ENCODE measurements around the gene GMCL2. TPM values are rescaled to one million over a fixed set of nuclear protein-coding genes. Genes with fewer than 3 reads are reported as not detected.

The GMCL2 gene
- total RNA-seq, 6 experiments from 2014 or later = not detected

DNA sequence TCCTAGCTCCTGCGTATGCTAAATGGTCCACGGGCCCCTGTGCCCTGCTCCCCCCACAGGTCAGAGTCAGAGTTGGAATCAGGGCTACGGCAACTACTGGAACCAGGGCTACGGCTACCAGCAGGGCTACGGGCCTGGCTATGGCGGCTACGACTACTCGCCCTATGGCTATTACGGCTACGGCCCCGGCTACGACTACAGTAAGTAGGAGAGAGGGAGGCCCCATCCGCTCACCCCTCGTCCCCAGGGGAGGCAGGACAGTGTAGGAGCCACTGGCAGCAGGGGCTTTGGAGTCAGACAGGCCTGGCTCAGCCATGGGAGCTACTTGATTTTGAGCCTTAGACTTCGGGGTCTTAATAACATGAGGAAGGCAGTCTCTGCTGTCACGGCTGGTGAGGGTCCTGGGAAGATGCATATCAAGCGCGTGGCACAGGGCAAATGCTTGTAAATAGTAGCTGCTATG, 22.9 kb upstream of the GMCL2 start:
- WGBS (ENCODE audit: insufficient coverage, low coverage, low lambda C conversion rate, missing lambda C conversion rate) = 40% methylated on average over 1 of the region's 18 CpGs
- Histone ChIP-seq H3K36me3 (peaks cover 24 to 70% (median 48%) of the 10 kb centered on the region in 4 donors), H3K9me3 (no peaks in the 10 kb centered on the region), H3K4me3 (no peak overlapping the region), H3K27me3 (no peaks in the 10 kb centered on the region), H3K27ac (no peak overlapping the region), H3K4me1 (peaks cover 0 to 61% (median 21%) of the 10 kb centered on the region in 4 donors)
- peak in 1 of 3 donors; percentile 45 for DNase-seq
- TF ChIP-seq POLR2A (IDR thresholded peaks at IDR 0.05) = no peak
- TF ChIP-seq CTCF (IDR thresholded peaks at IDR 0.05) = no peak
- ATAC-seq = no peak
- intact Hi-C loops (cut with DNase I) = no loop called here

DNA sequence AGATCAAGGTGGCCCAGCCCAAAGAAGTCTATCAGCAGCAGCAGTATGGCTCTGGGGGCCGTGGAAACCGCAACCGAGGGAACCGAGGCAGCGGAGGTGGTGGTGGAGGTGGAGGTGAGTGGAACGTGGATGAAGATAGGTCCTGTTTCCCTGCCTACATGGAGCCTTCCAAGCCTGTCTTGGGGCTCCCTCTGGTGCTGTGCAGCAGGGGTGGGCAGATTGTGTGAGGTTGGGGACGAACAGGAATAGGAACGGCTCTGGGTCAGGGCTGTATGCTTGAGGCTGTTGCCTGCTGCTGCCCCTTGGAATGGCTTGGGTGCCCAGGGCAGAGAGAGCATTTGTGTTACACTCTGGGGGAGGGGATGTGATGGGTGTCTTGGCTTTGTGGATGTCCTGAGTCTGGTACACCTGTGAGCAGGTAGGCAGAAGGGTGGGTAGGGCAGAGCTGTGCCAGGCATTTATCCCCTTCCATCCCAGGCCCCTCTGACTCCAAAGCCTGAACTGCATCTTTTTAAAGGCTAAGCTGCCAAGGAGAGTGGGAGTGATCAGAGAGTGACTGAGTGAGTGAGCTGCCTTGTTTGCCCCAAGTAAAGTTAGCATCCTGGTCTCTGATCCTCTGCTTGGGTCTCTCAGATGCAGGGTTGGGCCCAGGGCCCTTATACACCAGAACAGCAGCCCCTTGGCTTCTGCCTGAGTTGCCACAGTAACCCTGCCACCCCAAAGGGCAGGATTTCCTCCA, 22.3 kb upstream of the GMCL2 start:
- Histone ChIP-seq H3K9me3 (no peaks in the 10 kb centered on the region), H3K36me3 (peaks cover 24 to 69% (median 45%) of the 10 kb centered on the region in 4 donors), H3K4me3 (no peak overlapping the region), H3K27ac (no peak overlapping the region), H3K4me1 (peaks cover 0 to 55% (median 18%) of the 10 kb centered on the region in 4 donors), H3K27me3 (no peaks in the 10 kb centered on the region)
- intact Hi-C loops (cut with DNase I) = no loop called here
- ATAC-seq (no peak), DNase-seq (peak in 1 of 3 donors; percentile 33)
- 79% methylated on average over 7 of the region's 8 CpGs for WGBS (ENCODE audit: insufficient coverage, low coverage, low lambda C conversion rate, missing lambda C conversion rate)
- TF ChIP-seq POLR2A (IDR thresholded peaks at IDR 0.05) (no peak), CTCF (IDR thresholded peaks at IDR 0.05) (no peak)

DNA sequence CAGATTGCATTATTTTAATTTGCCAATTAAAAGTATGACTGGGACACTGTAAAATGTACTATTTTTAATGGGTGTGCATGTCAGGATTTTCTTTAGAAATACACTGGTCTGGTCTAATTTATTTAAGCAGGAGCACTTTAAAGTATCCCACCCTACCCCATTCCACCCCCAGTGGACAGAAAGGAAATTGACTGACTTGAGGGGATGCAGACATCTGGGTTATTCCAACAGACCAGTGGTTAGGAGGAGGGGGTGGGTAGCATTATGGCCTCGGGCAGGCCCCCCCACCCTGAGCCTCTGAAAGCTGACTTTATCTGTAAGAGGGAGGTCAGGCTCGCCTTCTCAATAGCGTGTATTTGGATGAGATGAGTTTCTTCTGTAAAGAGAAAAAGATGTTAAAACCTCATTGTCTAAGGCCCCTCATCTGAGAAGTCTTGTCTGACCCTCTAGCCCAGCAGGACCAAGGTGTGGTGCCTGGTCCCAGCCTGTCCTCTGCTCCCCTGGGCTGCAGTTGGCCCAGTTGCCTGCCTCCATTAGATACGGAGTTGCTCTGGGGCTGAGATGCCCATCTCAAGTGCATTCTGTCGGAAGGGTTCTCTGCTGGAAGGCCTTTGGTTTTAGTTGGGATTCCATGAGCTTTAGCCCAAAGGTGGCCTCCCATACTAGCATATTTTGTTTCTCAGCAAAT, 21.5 kb upstream of the GMCL2 start:
- 60% methylated on average over 1 of the region's 5 CpGs for WGBS (ENCODE audit: insufficient coverage, low coverage, low lambda C conversion rate, missing lambda C conversion rate)
- Histone ChIP-seq H3K27me3 (no peaks in the 10 kb centered on the region), H3K4me3 (no peak overlapping the region), H3K27ac (no peak overlapping the region), H3K9me3 (no peaks in the 10 kb centered on the region), H3K36me3 (peaks cover 24 to 64% (median 42%) of the 10 kb centered on the region in 4 donors), H3K4me1 (peaks cover 0 to 49% (median 14%) of the 10 kb centered on the region in 4 donors)
- ATAC-seq (no peak), DNase-seq (peak in 1 of 3 donors; percentile 36)
- TF ChIP-seq CTCF (IDR thresholded peaks at IDR 0.05) = no peak
- TF ChIP-seq POLR2A (IDR thresholded peaks at IDR 0.05) = no peak
- intact Hi-C loops (cut with DNase I) = no loop called here

- H3K36me3 ChIP-seq = peaks cover 24 to 64% (median 42%) of the 10 kb centered on the region in 4 donors
- H3K27me3 ChIP-seq = no peaks in the 10 kb centered on the region
- no peak overlapping the region for H3K27ac ChIP-seq
- peak in 1 of 3 donors; percentile 42 for DNase-seq
- TF ChIP-seq POLR2A (IDR thresholded peaks at IDR 0.05) (no peak), CTCF (IDR thresholded peaks at IDR 0.05) (no peak)
- intact Hi-C loops (cut with DNase I) = no loop called here
- H3K4me1 ChIP-seq = peaks cover 0 to 42% (median 10%) of the 10 kb centered on the region in 4 donors
- H3K4me3 ChIP-seq = no peak overlapping the region
- 100% methylated on average over 1 of the region's 1 CpG for WGBS (ENCODE audit: insufficient coverage, low coverage, low lambda C conversion rate, missing lambda C conversion rate)
- H3K9me3 ChIP-seq = no peaks in the 10 kb centered on the region
- no peak for ATAC-seq
Observed at GRCh38 chr5:178207917-178208280, 20.7 kb upstream of the GMCL2 start.

All from right lobe of liver (tissue), 6 donors.